K562 (cell line): ENCODE measurements around the gene SDK1. TPM values are rescaled to one million over a fixed set of nuclear protein-coding genes. Genes with fewer than 3 reads are reported as not detected.

ENCODE experiments used
- ATAC-seq: fragments of 200-7000 bp; cut with Tn5 transposase; 3 replicates; pipeline ENCODE4 v1.9.1; 2020; ENCODE audit warnings: moderate library complexity
- BruUV-seq: library from RNA; stranded (reverse); fragments of 400-500 nt; replicated peaks from 2 replicates; lab custom pipeline; 2021; lab: Mats Ljungman, UMichigan
- CTCF ChIA-PET: fragments of 300-600 bp; formaldehyde crosslinking; extraction: SDS; loops from one replicate; lab custom pipeline; 2021; ENCODE audit warnings: low intra/inter-chr PET ratio; lab: Yijun Ruan, JAX
- POLR2A ChIA-PET: fragments of 300-600, 350-650 bp; sonication (Branson Sonifier 250); formaldehyde crosslinking; extraction: SDS; loops from one replicate; lab custom pipeline; 2021; ENCODE audit warnings: antibody characterized with exemption, inconsistent platforms; lab: Yijun Ruan, JAX
- DNase-seq, 4 experiments: peaks; one replicate each; pipeline versions ENCODE4 v3.0.0 to v3.0.0-alpha.2; 2011 to 2018; ENCODE audit warnings: low spot score in 3 of 4, mixed read lengths in 3 of 4; ENCODE audit errors: extremely low read depth in 1 of 4
- FAIRE-seq: peaks from 2 replicates; lab custom pipeline; 2011; peaks lifted over from hg19 to GRCh38; lab: Jason Lieb, UNC
- H2AFZ ChIP-seq: 2 replicates; pipeline ENCODE4 v1.6.0; 2011; ENCODE audit warnings: low read depth, low read length, control low read depth, inconsistent platforms
- H3K27ac ChIP-seq: fragments of 200-600 bp; 3 replicates; pipeline ENCODE4 v1.8.0; 2011; ENCODE audit warnings: low read depth, mild to moderate bottlenecking, control low read depth, inconsistent platforms, low read length, moderate library complexity, mixed read lengths; ENCODE audit errors: extremely low read depth
- H3K27me3 ChIP-seq, 2 experiments: fragments of 300-600 bp in 1 of 2; 2 replicates in 1 of 2; 3 replicates in 1 of 2; pipeline versions ENCODE4 v1.6.0 to v1.8.0; 2011; ENCODE audit warnings: inconsistent platforms in 2 of 2, low read length in 2 of 2, mild to moderate bottlenecking in 1 of 2, mixed read lengths in 1 of 2, moderate library complexity in 1 of 2; ENCODE audit not compliant: control insufficient read depth in 2 of 2, insufficient read depth in 2 of 2
- H3K36me3 ChIP-seq: fragments of 300-600 bp; 3 replicates; pipeline ENCODE4 v1.8.0; 2011; ENCODE audit warnings: mild to moderate bottlenecking, low read length, inconsistent platforms; ENCODE audit not compliant: control insufficient read depth, insufficient read depth
- H3K4me1 ChIP-seq, 2 experiments: fragments of 200-600 bp in 1 of 2; replicated peaks in 1 of 2; 2 replicates in 1 of 2; 3 replicates in 1 of 2; pipeline versions ENCODE4 v1.5.1 to v1.8.0; 2011; ENCODE audit warnings: inconsistent platforms in 2 of 2, low read length in 2 of 2, mild to moderate bottlenecking in 1 of 2, mixed read lengths in 1 of 2, moderate library complexity in 1 of 2; ENCODE audit not compliant: control insufficient read depth in 2 of 2, insufficient read depth in 2 of 2
- H3K4me2 ChIP-seq: 2 replicates; pipeline ENCODE4 v1.6.1; 2011; ENCODE audit warnings: low read length, control low read depth, inconsistent platforms, mixed read lengths; ENCODE audit not compliant: insufficient read depth
- H3K4me3 ChIP-seq: fragments of 200-600 bp; sonication (generic), shearing (Covaris generic); 2 replicates; pipeline ENCODE4 v1.5.1; 2016; ENCODE audit warnings: control low read depth, inconsistent platforms
- H3K79me2 ChIP-seq: fragments of 200-600 bp; 3 replicates; pipeline ENCODE4 v1.8.0; 2011; ENCODE audit warnings: low read length, inconsistent platforms; ENCODE audit not compliant: control insufficient read depth, insufficient read depth
- H3K9ac ChIP-seq, 2 experiments: 2 replicates each; pipeline versions ENCODE4 v1.6.0 to v1.6.1; 2011; ENCODE audit warnings: low read depth in 2 of 2, low read length in 2 of 2, control low read depth in 1 of 2, inconsistent platforms in 1 of 2, mild to moderate bottlenecking in 1 of 2, mixed read lengths in 1 of 2; ENCODE audit not compliant: insufficient read depth in 1 of 2
- H3K9me1 ChIP-seq: one replicate; pipeline ENCODE4 v1.6.0; 2011; ENCODE audit warnings: inconsistent platforms, mild to moderate bottlenecking, low read length, moderate library complexity; ENCODE audit not compliant: control insufficient read depth, insufficient read depth
- H3K9me3 ChIP-seq: replicated peaks from 2 replicates; pipeline ENCODE4 v1.5.1; 2011; ENCODE audit warnings: low read depth, low read length, inconsistent platforms; ENCODE audit not compliant: control insufficient read depth, insufficient read depth
- H4K20me1 ChIP-seq: replicated peaks from 2 replicates; pipeline ENCODE4 v1.6.1; 2011; ENCODE audit warnings: low read length, inconsistent platforms, mixed read lengths; ENCODE audit not compliant: control insufficient read depth, insufficient read depth
- ARID3A ChIP-seq: IDR thresholded peaks from 2 replicates; pipeline ENCODE4 v1.6.1; 2012; ENCODE audit warnings: low read depth, low read length, improper control_type of control experiment, borderline replicate concordance
- E2F4 ChIP-seq: sonication (generic); formaldehyde crosslinking; IDR thresholded peaks from 2 replicates; pipeline ENCODE4 v1.8.0; 2022; ENCODE audit warnings: mild to moderate bottlenecking, low read depth, missing genetic modification reagents
- GTF3C2 ChIP-seq: IDR thresholded peaks from 3 replicates; pipeline ENCODE4 v1.6.1; 2011; ENCODE audit warnings: borderline replicate concordance, mild to moderate bottlenecking, moderate library complexity; ENCODE audit not compliant: insufficient read length; ENCODE audit errors: extremely low read depth
- MEIS2 ChIP-seq: fragments of 450-650 bp; IDR thresholded peaks from 2 replicates; pipeline ENCODE4 v1.6.1; 2014; ENCODE audit warnings: mild to moderate bottlenecking; ENCODE audit not compliant: partially characterized antibody
- NCOA2 ChIP-seq, 2 experiments: fragments of 450-650 bp; IDR thresholded peaks; 2 replicates each; pipeline ENCODE4 v1.6.1; 2018; ENCODE audit warnings: mild to moderate bottlenecking in 2 of 2, moderate library complexity in 1 of 2; ENCODE audit not compliant: partially characterized antibody in 2 of 2
- TBL1XR1 ChIP-seq, 2 experiments: IDR thresholded peaks; 2 replicates each; pipeline ENCODE4 v1.6.1; 2012; ENCODE audit warnings: improper control_type of control experiment in 2 of 2, low read length in 2 of 2, mild to moderate bottlenecking in 1 of 2
- TEAD4 ChIP-seq, 2 experiments: sonication (generic) in 1 of 2; formaldehyde crosslinking in 1 of 2; IDR thresholded peaks; 2 replicates each; pipeline versions ENCODE4 v1.6.1 to v1.8.0; 2012 to 2022; ENCODE audit warnings: borderline replicate concordance in 1 of 2, inconsistent platforms in 1 of 2, low read length in 1 of 2, mild to moderate bottlenecking in 1 of 2, missing genetic modification reagents in 1 of 2
- YY1 ChIP-seq, 3 experiments: IDR thresholded peaks; 2 replicates each; pipeline ENCODE4 v1.6.1; 2011; ENCODE audit warnings: low read length in 2 of 3, mild to moderate bottlenecking in 2 of 3, moderate library complexity in 2 of 3, borderline replicate concordance in 1 of 3, control low read depth in 1 of 3, low read depth in 1 of 3; ENCODE audit not compliant: insufficient read depth in 3 of 3, insufficient replicate concordance in 2 of 3, control insufficient read depth in 1 of 3, insufficient read length in 1 of 3; ENCODE audit errors: extremely low read depth in 1 of 3
- ZFPM2 ChIP-seq: fragments of 250-450 bp; sonication (Bioruptor Pico); IDR thresholded peaks from 2 replicates; pipeline ENCODE4 v1.5.1; 2022; ENCODE audit warnings: mild to moderate bottlenecking
- ZNF431 ChIP-seq: sonication (generic); formaldehyde crosslinking; IDR thresholded peaks from 2 replicates; pipeline ENCODE4 v1.8.0; 2022; ENCODE audit warnings: mild to moderate bottlenecking, missing genetic modification reagents
- ZNF518B ChIP-seq: fragments of 250-450 bp; sonication (Bioruptor Pico); IDR thresholded peaks from 2 replicates; pipeline ENCODE4 v1.5.0; 2021; ENCODE audit warnings: mild to moderate bottlenecking, moderate library complexity
- WGBS: fragments of 100-300 bp; shearing (Covaris generic); methylation state at CpG from one replicate; pipeline ENCODE4 v1.1.6; 2016; ENCODE audit warnings: low coverage, mixed read lengths; ENCODE audit not compliant: insufficient coverage; ENCODE audit errors: missing lambda C conversion rate; 5-methylcytosine and 5-hydroxymethylcytosine counted together
- in situ Hi-C: fragments of 300-500 bp; cut with MboI; formaldehyde crosslinking; loops from 4 replicates; pipeline ENCODE4 v1.15.0; 2018; ENCODE audit warnings: inconsistent platforms, mixed read lengths
- intact Hi-C: fragments of 100-400 bp; cut with micrococcal nuclease; formaldehyde crosslinking; loops from 2 replicates; pipeline ENCODE4 v1.14.2; 2022
- polyA plus RNA-seq, 8 experiments: library from polyadenylated mRNA; depleted of rRNA in 4 of 8; stranded (reverse) in 5 of 8; unstranded in 3 of 8; fragments of >200 nt; fragmentation: Nextera tagmentation in 2 of 8; fragmentation: Illumina TruSeq in 1 of 8; extraction: Ambion mirVana in 2 of 8; extraction: Trizol in 1 of 8; gene quantifications; 2 replicates each; pipeline versions ENCODE4 v1.2.1 to v1.2.3, GENCODE V29; 2011 to 2014; ENCODE audit warnings: inconsistent platforms in 1 of 8, missing spikeins in 1 of 8
- total RNA-seq, 7 experiments: library from RNA; depleted of rRNA in 6 of 7; stranded (reverse); fragments of >200 nt in 6 of 7; fragmentation: Illumina TruSeq in 2 of 7; extraction: Trizol in 2 of 7; gene quantifications; 2 replicates each; pipeline versions ENCODE4 v1.2.1 to v1.2.3, GENCODE V29; 2011 to 2021; ENCODE audit warnings: low replicate concordance in 1 of 7

The SDK1 gene
- total and polyA plus RNA-seq, 9 of the 15 experiments (the other 6 are each of a cell fraction or from before 2014, with no cell fraction given): 0.16 TPM; not detected in 8

- ATAC-seq: no peak
- no peak for FAIRE-seq
- 3% methylated on average over 10 of the region's 10 CpGs for WGBS
- CTCF ChIA-PET: no interaction called here
- POLR2A ChIA-PET: interaction anchor here (0.6 to 1.4 kb wide), 2 partner anchors 8 to 486 kb away, joined by 3 to 5 read pairs; no protein-coding TSS in a partner anchor
- in situ Hi-C loops: no loop called here
- Histone ChIP-seq H3K9me3 (no peaks in the 10 kb centered on the region), H3K36me3 (no peaks in the 10 kb centered on the region), H2AFZ (no peak overlapping the region), H3K9me1 (no peaks in the 10 kb centered on the region), H3K27ac (no peak overlapping the region), H3K27me3 (peaks cover 20 to 34% of the 10 kb centered on the region in 2 experiments), H3K4me3 (no peak overlapping the region), H3K79me2 (no peaks in the 10 kb centered on the region), H3K4me1 (no peaks in the 10 kb centered on the region; a peak in 1 of 5 replicates), H3K9ac (no peak overlapping the region), H4K20me1 (no peaks in the 10 kb centered on the region; the same call in 1 of the 2 replicates), H3K4me2 (no peak overlapping the region)
- DNase-seq: no peak
- BruUV-seq: no TSS peak
- intact Hi-C loops: no loop called here
- TF ChIP-seq ZFPM2 (CRISPR knock-in tag) (no peak), GTF3C2 (no peak), ZNF431 (CRISPR knock-in tag) (no peak), E2F4 (CRISPR knock-in tag) (no peak), NCOA2 (IDR thresholded peaks at IDR 0.05; ENCODE audit: partially characterized antibody in 2 of 2) (no peak), YY1 (IDR thresholded peaks at IDR 0.05; ENCODE audit: borderline replicate concordance in 1 of 3, control insufficient read depth in 1 of 3, extremely low read depth in 1 of 3, insufficient read depth in 3 of 3, insufficient read length in 1 of 3, insufficient replicate concordance in 2 of 3, low read depth in 1 of 3, low read length in 2 of 3) (no peak), TBL1XR1 (IDR thresholded peaks at IDR 0.05; ENCODE audit: low read length in 2 of 2) (no peak), ARID3A (no peak), ZNF518B (CRISPR knock-in tag) (no peak), TEAD4 (IDR thresholded peaks at IDR 0.05; ENCODE audit: low read length) (no peak), TEAD4 (CRISPR knock-in tag; IDR thresholded peaks at IDR 0.05; ENCODE audit: borderline replicate concordance) (no peak), MEIS2 (no peak)
Measured at GRCh38 chr7:4029941-4030340, 728.9 kb downstream of the SDK1 start.
